ENCODE data around the gene TMEM272.

The TMEM272 gene

DNA sequence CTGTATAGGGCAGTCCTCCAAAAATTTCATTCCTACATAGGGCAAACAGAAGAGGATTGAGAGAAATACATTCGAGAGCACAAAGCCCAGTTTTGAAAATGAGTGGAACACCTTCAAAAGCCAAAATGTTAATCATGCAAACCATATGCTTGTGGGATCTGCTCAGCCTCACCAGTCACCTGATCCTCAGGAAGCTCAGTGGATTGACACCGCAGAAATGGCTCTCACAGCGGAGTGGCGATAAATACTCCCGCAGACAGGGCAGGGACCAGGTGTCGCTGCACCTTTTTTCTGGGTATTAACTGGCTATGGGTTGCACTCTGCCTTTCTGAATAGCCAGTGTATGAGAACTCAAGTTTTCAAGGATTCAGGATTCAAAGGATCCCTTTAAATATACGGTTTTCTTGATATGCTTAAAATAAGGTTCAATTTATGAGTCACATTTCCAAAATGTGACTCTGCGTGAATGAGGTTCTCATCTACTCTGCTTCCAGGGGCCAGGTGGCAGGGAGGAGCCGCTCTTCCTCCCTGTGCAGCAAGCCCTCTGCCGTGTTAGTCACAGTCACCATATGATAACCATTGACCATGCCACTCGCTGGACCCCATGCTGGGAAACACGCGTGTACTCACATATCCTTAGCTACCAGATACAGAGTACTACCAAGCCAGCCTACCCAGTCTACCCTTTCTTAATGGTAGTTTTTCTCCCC, 22.7 kb downstream of the TMEM272 start:
- Mint-ChIP-seq H3K9me3 (no peaks in the 10 kb centered on the region), H3K27ac (no peak overlapping the region), H3K36me3 (ENCODE audit: low read depth) (no peaks in the 10 kb centered on the region), H3K4me1 (peaks cover 20% of the 10 kb centered on the region), H3K4me3 (no peak overlapping the region), H3K27me3 (ENCODE audit: low read depth) (peaks cover 15% of the 10 kb centered on the region)
- TF ChIP-seq, protein P1, sequence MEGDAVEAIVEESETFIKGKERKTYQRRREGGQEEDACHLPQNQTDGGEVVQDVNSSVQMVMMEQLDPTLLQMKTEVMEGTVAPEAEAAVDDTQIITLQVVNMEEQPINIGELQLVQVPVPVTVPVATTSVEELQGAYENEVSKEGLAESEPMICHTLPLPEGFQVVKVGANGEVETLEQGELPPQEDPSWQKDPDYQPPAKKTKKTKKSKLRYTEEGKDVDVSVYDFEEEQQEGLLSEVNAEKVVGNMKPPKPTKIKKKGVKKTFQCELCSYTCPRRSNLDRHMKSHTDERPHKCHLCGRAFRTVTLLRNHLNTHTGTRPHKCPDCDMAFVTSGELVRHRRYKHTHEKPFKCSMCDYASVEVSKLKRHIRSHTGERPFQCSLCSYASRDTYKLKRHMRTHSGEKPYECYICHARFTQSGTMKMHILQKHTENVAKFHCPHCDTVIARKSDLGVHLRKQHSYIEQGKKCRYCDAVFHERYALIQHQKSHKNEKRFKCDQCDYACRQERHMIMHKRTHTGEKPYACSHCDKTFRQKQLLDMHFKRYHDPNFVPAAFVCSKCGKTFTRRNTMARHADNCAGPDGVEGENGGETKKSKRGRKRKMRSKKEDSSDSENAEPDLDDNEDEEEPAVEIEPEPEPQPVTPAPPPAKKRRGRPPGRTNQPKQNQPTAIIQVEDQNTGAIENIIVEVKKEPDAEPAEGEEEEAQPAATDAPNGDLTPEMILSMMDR (IDR thresholded peaks at IDR 0.05; ENCODE audit: unreplicated experiment in 3 of 3), result no peak

DNA sequence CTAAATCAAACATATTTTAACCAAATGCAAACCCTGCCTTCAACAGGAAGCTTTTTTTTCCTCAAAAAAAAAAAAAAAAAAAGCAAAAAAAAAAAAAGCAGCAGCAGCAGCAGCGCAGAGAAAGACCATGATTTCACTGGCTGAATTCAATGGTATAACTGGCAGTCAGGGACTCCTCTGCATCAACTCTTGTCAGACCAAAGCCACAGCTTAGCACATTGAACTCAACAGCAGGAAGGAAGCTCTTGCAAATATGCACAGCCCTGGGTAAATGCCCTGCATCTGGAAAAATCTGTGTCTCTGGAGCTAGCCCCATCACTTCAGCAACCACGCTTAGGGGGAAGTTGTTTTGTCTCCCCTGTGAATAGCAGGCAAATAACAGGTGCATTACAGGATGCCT, 23.4 kb downstream of the TMEM272 start:
- no peak overlapping the region for H3K27ac Mint-ChIP-seq
- H3K9me3 Mint-ChIP-seq, result no peaks in the 10 kb centered on the region
- H3K4me3 Mint-ChIP-seq, result no peak overlapping the region
- H3K4me1 Mint-ChIP-seq, result peaks cover 14% of the 10 kb centered on the region
- H3K27me3 Mint-ChIP-seq (ENCODE audit: low read depth), result peaks cover 16% of the 10 kb centered on the region
- H3K36me3 Mint-ChIP-seq (ENCODE audit: low read depth), result no peaks in the 10 kb centered on the region
- TF ChIP-seq, protein P1 (IDR thresholded peaks at IDR 0.05; ENCODE audit: unreplicated experiment in 3 of 3), result no peak

DNA sequence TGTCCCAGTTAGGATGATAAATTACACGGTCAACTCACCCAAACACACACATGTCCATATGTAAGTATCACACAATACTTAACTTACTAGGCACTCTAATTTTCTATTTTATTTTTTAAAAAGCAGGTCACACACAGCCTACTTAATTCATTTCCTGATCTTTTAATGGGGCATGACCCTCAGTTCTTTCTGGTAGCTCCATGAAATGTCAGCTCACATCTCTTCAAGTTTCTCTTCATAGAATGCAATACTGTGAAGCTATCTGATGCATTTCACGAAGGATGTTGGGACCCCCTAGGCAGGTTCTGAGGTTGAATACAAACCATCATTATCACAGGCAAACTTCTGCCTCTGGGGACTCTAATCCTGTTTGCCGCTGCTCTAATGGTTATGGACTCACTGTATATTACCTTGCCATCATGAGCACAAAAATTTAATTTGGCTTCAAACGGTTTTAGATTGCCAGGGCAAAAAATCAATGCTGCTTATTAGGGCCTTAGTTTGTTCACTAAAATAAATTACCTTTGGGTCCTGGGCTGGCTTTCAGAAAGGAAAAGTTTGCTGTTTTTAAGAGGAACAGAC, 24.9 kb downstream of the TMEM272 start:
- peaks cover 23% of the 10 kb centered on the region for H3K27me3 Mint-ChIP-seq (ENCODE audit: low read depth)
- TF ChIP-seq, protein P1 (IDR thresholded peaks at IDR 0.05; ENCODE audit: unreplicated experiment in 3 of 3), result no peak
- H3K27ac Mint-ChIP-seq, result no peak overlapping the region
- H3K4me3 Mint-ChIP-seq, result no peak overlapping the region
- H3K4me1 Mint-ChIP-seq, result peaks cover 14% of the 10 kb centered on the region
- H3K36me3 Mint-ChIP-seq (ENCODE audit: low read depth), result no peaks in the 10 kb centered on the region
- no peaks in the 10 kb centered on the region for H3K9me3 Mint-ChIP-seq

DNA sequence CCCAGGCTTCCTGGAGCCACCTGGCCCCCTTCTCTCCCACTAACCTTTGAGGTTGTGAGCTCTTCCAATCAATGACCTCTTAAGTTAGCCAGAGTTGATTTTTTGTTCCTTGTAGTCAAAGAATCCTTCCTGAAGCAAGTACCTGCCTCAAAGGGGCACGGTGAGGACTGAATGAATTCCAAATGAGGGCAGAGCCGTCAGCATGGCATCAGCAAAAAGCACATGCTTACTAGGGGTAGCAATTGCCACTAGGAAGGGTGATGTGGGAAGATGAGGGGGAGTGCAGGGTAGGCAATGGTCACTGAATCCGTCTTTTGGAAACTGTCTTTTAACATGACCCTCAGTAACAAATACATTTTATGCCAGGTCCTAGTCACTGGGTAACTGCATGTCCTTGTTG, 25.4 kb downstream of the TMEM272 start:
- Mint-ChIP-seq H3K9me3 (no peaks in the 10 kb centered on the region), H3K4me1 (peaks cover 13% of the 10 kb centered on the region), H3K27me3 (ENCODE audit: low read depth) (peaks cover 28% of the 10 kb centered on the region), H3K36me3 (ENCODE audit: low read depth) (no peaks in the 10 kb centered on the region), H3K27ac (no peak overlapping the region), H3K4me3 (no peak overlapping the region)
- TF ChIP-seq, protein P1 (IDR thresholded peaks at IDR 0.05; ENCODE audit: unreplicated experiment in 3 of 3), result no peak

DNA sequence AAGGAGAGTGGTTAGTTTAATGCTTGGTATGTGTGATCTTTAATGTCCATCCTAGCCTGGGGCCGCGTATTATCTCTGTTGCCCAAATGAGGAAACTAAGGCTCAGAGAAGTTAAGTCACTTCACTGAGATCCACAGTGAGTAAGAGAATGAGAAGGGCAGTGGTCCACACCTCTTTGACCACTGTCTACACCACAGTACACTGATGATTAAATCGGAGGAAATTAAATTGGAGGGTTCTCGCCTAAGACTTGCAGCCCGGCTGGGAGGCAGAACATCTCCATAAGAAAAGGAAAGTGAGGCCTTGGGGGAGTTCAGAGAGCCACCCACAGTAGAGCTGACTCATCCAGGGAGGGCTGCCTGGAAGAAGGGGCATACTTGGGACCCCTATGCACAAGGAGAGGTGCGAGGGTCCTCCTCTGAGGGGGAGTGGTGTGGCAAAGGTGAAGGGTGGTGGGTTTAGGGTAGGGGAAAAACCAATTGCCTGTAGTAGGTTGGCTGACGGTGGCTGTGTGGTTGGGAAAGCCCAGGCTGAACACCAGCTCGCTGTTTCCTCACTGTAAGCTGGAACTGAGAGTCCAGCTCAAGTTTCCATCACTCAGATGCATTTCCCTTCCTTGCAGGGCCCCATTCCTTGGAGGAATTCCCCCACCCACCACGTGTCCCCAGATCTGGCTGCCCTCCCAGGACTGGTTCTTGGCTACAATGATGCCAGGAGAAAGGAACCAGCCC, 26.0 kb downstream of the TMEM272 start:
- H3K9me3 Mint-ChIP-seq, result no peaks in the 10 kb centered on the region
- peaks cover 28% of the 10 kb centered on the region for H3K27me3 Mint-ChIP-seq (ENCODE audit: low read depth)
- no peak overlapping the region for H3K4me3 Mint-ChIP-seq
- H3K4me1 Mint-ChIP-seq, result peaks cover 9% of the 10 kb centered on the region
- TF ChIP-seq, protein P1 (IDR thresholded peaks at IDR 0.05; ENCODE audit: unreplicated experiment in 3 of 3), result no peak
- H3K27ac Mint-ChIP-seq, result no peak overlapping the region
- no peaks in the 10 kb centered on the region for H3K36me3 Mint-ChIP-seq (ENCODE audit: low read depth)

Data from nephron (organoid).